Fibroblast of skin of left quadriceps (primary cell): Measurements from ENCODE around the gene MEIS1.

ENCODE experiments used
- DNase-seq, 2 experiments: peaks; one replicate each; pipeline ENCODE4 v3.0.0-alpha.2; 2013; ENCODE audit warnings: low read depth in 2 of 2

The MEIS1 gene

GRCh38 chr2:66580166-66581049, 145.5 kb downstream of the MEIS1 start:
- DNase-seq: no peak

GRCh38 chr2:66581339-66582103, 146.6 kb downstream of the MEIS1 start:
- no peak for DNase-seq

GRCh38 chr2:66582104-66582986, 147.4 kb downstream of the MEIS1 start:
- no peak for DNase-seq

- no peak for DNase-seq
Observed at GRCh38 chr2:66582987-66583880, 148.3 kb downstream of the MEIS1 start.

GRCh38 chr2:66583881-66584280, 149.0 kb downstream of the MEIS1 start:
- no peak for DNase-seq

GRCh38 chr2:66585587-66585986, 150.7 kb downstream of the MEIS1 start:
- no peak for DNase-seq

GRCh38 chr2:66587216-66587615, 152.3 kb downstream of the MEIS1 start:
- DNase-seq: no peak

GRCh38 chr2:66594001-66594400, 159.1 kb downstream of the MEIS1 start:
- no peak for DNase-seq

- DNase-seq: no peak
Observed at GRCh38 chr2:66595556-66595955, 160.6 kb downstream of the MEIS1 start.

- no peak for DNase-seq
Observed at GRCh38 chr2:66596256-66596655, 161.3 kb downstream of the MEIS1 start.

- peak; percentile 65 to 71 for DNase-seq
Observed at GRCh38 chr2:66601624-66602023, 166.7 kb downstream of the MEIS1 start.

GRCh38 chr2:66602341-66602740, 167.4 kb downstream of the MEIS1 start:
- DNase-seq: no peak

- DNase-seq: no peak
Observed at GRCh38 chr2:66604326-66604725, 169.4 kb downstream of the MEIS1 start.

- DNase-seq: no peak
Observed at GRCh38 chr2:66604976-66605375, 170.1 kb downstream of the MEIS1 start.

GRCh38 chr2:66607152-66607551, 172.2 kb downstream of the MEIS1 start:
- DNase-seq: no peak
